Lung (tissue), 16 donors: ENCODE results near the gene SRXN1. TPM values are rescaled to one million over a fixed set of nuclear protein-coding genes. Genes with fewer than 3 reads are reported as not detected.
A peak's percentile ranks its signal among the peaks of the same experiment; 100 is the strongest.

ENCODE experiments used
- ATAC-seq: fragments of 200-7000 bp; cut with Tn5 transposase; one replicate; pipeline ENCODE4 v1.9.1; 2020; ENCODE audit warnings: moderate number of reproducible peaks; ENCODE audit not compliant: insufficient read depth, low FRiP score
- DNase-seq, 3 donors: peaks; one replicate each; pipeline ENCODE4 v3.0.0-alpha.2; 2013 to 2017
- H3K27ac ChIP-seq, 2 donors: one replicate each; pipeline ENCODE4 v1.5.1; 2013; ENCODE audit warnings: mild to moderate bottlenecking in 2 of 2, moderate library complexity in 2 of 2, control low read depth in 1 of 2, inconsistent platforms in 1 of 2, low read depth in 1 of 2, low read length in 1 of 2
- H3K27me3 ChIP-seq, 3 donors: one replicate each; pipeline ENCODE4 v1.5.1; 2013; ENCODE audit warnings: low read length in 2 of 3; ENCODE audit not compliant: control insufficient read depth in 3 of 3, insufficient read depth in 3 of 3
- H3K36me3 ChIP-seq, 4 donors: one replicate each; pipeline ENCODE4 v1.5.1; 2013; ENCODE audit warnings: low read length in 4 of 4, mild to moderate bottlenecking in 1 of 4, moderate library complexity in 1 of 4; ENCODE audit not compliant: control insufficient read depth in 4 of 4, insufficient read depth in 4 of 4
- H3K4me1 ChIP-seq, 5 donors: one replicate each; pipeline ENCODE4 v1.5.1; 2013; ENCODE audit warnings: low read length in 5 of 5, mild to moderate bottlenecking in 2 of 5, moderate library complexity in 1 of 5; ENCODE audit not compliant: control insufficient read depth in 5 of 5, insufficient read depth in 5 of 5
- H3K4me3 ChIP-seq: one replicate; pipeline ENCODE4 v1.5.1; 2013; ENCODE audit warnings: mild to moderate bottlenecking, control low read depth, moderate library complexity
- H3K9ac ChIP-seq, 2 donors: one replicate each; pipeline ENCODE4 v1.5.1; 2013; ENCODE audit warnings: low read length in 2 of 2, control low read depth in 1 of 2; ENCODE audit not compliant: insufficient read depth in 1 of 2
- H3K9me3 ChIP-seq, 4 donors: one replicate each; pipeline ENCODE4 v1.5.1; 2013; ENCODE audit warnings: low read length in 3 of 4, mild to moderate bottlenecking in 1 of 4, moderate library complexity in 1 of 4; ENCODE audit not compliant: control insufficient read depth in 4 of 4, insufficient read depth in 3 of 4
- WGBS, 2 donors: extraction: QIAGEN DNeasy Blood & Tissue Kit; methylation state at CpG; one replicate each; pipeline ENCODE4 v1.1.7; 2013; 5-methylcytosine and 5-hydroxymethylcytosine counted together
- long read RNA-seq, 5 donors: transcript quantifications; one replicate each; lab custom pipeline, GENCODE V29; 2026
- polyA plus RNA-seq, 2 donors: library from polyadenylated mRNA; stranded (reverse); fragments of 200-250 nt; gene quantifications; one replicate each; pipeline ENCODE4 v1.2.1, GENCODE V29; 2013
- total RNA-seq, 2 donors: library from RNA; depleted of rRNA in 1 of 2; stranded (reverse); fragments of >200 nt in 1 of 2; gene quantifications; one replicate each; pipeline ENCODE4 v1.2.1, GENCODE V29; 2014 to 2021
- TF ChIP-seq, protein P1 (sequence below): IDR thresholded peaks from 2 replicates; pipeline ENCODE4 v1.5.1; 2012; ENCODE audit warnings: mild to moderate bottlenecking; ENCODE audit errors: control extremely low read depth, extremely low read depth
- donor health status: control.
- donor health status: control.
- donor health status: Bipolar disorder and iron deficiency.
- donor health status: healthy.
- donor health status: DM: yes; HTN: yes; CAD: no.

SRXN1 gene
- 10 to 100 TPM in 1 of 2 donors, 1 to 10 TPM in 1; 6.1 to 32.7 TPM for total RNA-seq
- 10 to 100 TPM; 17.9 to 47.4 TPM for polyA plus RNA-seq
- long read RNA-seq, donor 1, transcript SRXN1-201 (2 exons, 2,698 nt): major isoform, 9 of 9 reads
- long read RNA-seq, donor 1, partial matches to known transcripts: 0 of 9 reads
- long read RNA-seq, donor 1, other reads (novel, unspliced or antisense): 0 of 9 reads
- long read RNA-seq, donor 2, partial matches to known transcripts: 0 of 1 reads
- long read RNA-seq, donor 2, other reads (novel, unspliced or antisense): 0 of 1 reads
- long read RNA-seq, donor 3, partial matches to known transcripts: 0 of 4 reads
- long read RNA-seq, donor 3, other reads (novel, unspliced or antisense): 0 of 4 reads
- long read RNA-seq, donor 4, partial matches to known transcripts: 0 of 1 reads
- long read RNA-seq, donor 4, other reads (novel, unspliced or antisense): 0 of 1 reads
- long read RNA-seq, donor 5, transcript SRXN1-201 (2 exons, 2,698 nt): major isoform, 5 of 5 reads
- long read RNA-seq, donor 5, partial matches to known transcripts: 0 of 5 reads
- long read RNA-seq, donor 5, other reads (novel, unspliced or antisense): 0 of 5 reads

DNA sequence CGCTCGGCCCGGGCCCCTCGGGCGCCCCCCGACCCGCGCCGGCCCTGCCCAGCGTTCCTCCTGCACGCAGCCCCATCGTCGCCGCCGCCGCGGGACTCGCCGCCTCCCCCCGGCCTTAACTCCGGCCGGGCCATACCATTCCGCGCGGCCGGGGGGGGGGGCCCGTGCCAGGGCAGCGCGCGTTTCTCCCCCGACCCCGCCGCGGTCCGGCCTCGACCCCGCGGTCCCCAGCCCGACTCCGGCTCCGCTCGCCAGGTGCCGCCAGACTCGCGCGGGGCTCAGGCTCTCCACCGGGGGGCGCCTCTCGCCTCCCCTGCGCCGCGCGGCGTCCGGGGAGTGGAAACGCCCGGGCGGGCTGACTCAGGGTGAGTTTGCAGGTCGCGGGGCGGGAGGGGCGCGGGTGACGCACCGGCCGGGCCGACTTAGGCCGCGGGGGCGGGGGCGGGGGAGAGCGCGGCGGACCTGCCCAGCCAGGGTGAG is at the start of gene SRXN1:
Gene SRXN1 (minus strand): TSS at position 91 of the 480 bp plus-strand sequence. CDS start 15 bp downstream, at position 76.
- Histone ChIP-seq H3K9me3 (peaks cover 0 to 2% (median 0%) of the 10 kb centered on the region in 4 donors), H3K27ac (peak within 1 kb of the TSS; percentile 82 to 89), H3K27me3 (peaks cover 0 to 18% (median 13%) of the 10 kb centered on the region in 3 donors), H3K9ac (no peak within 1 kb of the TSS), H3K36me3 (peaks cover 0 to 14% (median 3%) of the 10 kb centered on the region in 4 donors), H3K4me3 (peak within 1 kb of the TSS; percentile 56), H3K4me1 (peaks cover 0 to 9% (median 5%) of the 10 kb centered on the region in 5 donors)
- TF ChIP-seq, protein P1, sequence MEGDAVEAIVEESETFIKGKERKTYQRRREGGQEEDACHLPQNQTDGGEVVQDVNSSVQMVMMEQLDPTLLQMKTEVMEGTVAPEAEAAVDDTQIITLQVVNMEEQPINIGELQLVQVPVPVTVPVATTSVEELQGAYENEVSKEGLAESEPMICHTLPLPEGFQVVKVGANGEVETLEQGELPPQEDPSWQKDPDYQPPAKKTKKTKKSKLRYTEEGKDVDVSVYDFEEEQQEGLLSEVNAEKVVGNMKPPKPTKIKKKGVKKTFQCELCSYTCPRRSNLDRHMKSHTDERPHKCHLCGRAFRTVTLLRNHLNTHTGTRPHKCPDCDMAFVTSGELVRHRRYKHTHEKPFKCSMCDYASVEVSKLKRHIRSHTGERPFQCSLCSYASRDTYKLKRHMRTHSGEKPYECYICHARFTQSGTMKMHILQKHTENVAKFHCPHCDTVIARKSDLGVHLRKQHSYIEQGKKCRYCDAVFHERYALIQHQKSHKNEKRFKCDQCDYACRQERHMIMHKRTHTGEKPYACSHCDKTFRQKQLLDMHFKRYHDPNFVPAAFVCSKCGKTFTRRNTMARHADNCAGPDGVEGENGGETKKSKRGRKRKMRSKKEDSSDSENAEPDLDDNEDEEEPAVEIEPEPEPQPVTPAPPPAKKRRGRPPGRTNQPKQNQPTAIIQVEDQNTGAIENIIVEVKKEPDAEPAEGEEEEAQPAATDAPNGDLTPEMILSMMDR: peak; percentile 48
- WGBS, 2 donors: 0 to 1% methylated on average over 7 to 74 of the region's 74 CpGs
- DNase-seq (peak; percentile 70 to 83 (median 81)), ATAC-seq (peak; percentile 99)

DNA sequence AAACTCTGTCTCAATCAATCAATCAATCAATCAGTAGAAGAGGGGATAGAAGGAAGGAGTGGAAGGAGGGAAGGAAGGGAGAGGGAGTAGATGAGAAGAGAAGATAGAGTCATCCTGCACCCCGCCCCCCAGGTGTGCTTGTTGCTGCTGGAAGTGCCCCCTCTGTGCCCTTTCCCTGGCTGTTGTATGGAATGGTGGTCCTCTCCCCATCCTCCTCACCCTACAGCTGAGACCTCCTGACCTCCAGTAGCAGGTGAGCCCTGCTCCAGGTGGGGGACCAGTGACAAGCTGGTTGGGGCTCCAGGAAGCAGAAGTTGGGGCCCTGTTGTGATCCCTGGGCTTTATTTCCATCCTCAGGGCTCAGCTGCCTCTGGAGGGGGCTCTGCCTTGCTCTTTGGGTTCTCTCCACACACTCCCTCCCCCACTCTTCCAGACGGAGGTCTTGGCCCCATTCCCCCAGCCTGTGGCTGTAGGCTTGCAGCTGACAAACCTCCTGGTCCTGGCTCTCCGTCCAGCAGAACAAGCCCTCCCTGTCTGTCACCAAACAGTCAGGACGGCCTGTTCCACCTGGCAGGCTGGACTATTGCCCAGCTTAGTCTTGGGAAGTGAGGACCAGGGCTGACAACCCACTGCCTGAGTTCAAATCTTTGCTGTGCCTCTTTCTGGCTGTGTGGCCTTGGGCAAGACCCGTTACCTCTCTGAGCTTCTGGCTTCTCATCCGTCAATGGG is 48.6 kb upstream of the SRXN1 start:
- H3K36me3 ChIP-seq: no peaks in the 10 kb centered on the region
- WGBS, 2 donors: 59 to 66% methylated on average over 6 of the region's 6 CpGs
- no peak overlapping the region for H3K4me3 ChIP-seq
- H3K9me3 ChIP-seq: peaks cover 0 to 5% (median 0%) of the 10 kb centered on the region in 4 donors
- ATAC-seq (no peak), DNase-seq (no peak)
- no peaks in the 10 kb centered on the region for H3K4me1 ChIP-seq
- H3K27ac ChIP-seq: no peak overlapping the region
- H3K9ac ChIP-seq: no peak overlapping the region
- TF ChIP-seq, protein P1: no peak
- peaks cover 0 to 3% (median 0%) of the 10 kb centered on the region in 3 donors for H3K27me3 ChIP-seq

DNA sequence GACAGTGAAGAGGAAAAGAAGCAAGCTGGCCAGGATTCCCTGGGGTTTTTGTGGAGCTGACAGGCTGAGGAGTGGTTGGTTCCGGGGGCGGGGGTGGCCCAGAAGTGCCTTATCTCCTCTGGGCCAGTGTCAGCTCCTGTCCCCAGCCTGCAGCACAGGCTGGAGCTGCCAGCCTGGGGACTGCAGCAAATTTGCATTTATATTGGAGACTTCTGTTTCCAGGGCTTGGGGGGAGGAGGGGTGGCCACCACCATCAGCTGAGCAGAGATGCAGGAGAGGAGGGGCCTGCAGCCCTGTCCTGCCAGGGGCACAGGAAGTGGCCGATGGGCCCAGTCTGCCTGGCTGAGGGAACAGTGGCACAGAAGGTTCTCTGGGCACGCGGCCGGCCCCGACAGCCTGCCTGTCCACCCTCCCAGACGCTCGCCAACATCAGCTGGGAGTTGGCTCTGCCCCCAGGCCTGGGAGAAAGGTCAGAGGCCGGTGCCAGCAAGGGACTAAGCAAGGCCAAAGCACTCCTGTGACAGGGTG is 46.9 kb upstream of the SRXN1 start:
- no peak overlapping the region for H3K9ac ChIP-seq
- peaks cover 0 to 4% (median 0%) of the 10 kb centered on the region in 5 donors for H3K4me1 ChIP-seq
- no peak overlapping the region for H3K4me3 ChIP-seq
- DNase-seq (no peak), ATAC-seq (no peak)
- H3K9me3 ChIP-seq: peaks cover 0 to 5% (median 0%) of the 10 kb centered on the region in 4 donors
- H3K27ac ChIP-seq: no peak overlapping the region
- H3K36me3 ChIP-seq: no peaks in the 10 kb centered on the region
- TF ChIP-seq, protein P1: no peak
- no peaks in the 10 kb centered on the region for H3K27me3 ChIP-seq
- WGBS, 2 donors: 52 to 77% methylated on average over 10 of the region's 10 CpGs
